H9 (cell line): ENCODE measurements around the gene C12orf57. TPM values are rescaled to one million over a fixed set of nuclear protein-coding genes. Genes with fewer than 3 reads are reported as not detected.

ENCODE experiments used
- DNase-seq: peaks from one replicate; pipeline ENCODE4 v3.0.0-alpha.2; 2017
- H2AFZ ChIP-seq: one replicate; pipeline ENCODE4 v1.6.1; 2013; ENCODE audit warnings: mild to moderate bottlenecking, low read length, control low read depth, moderate library complexity
- H2AK5ac ChIP-seq: 2 replicates; pipeline ENCODE4 v1.6.1; 2013; ENCODE audit warnings: low read length, control low read depth, mixed read lengths; ENCODE audit not compliant: insufficient read length
- H2BK120ac ChIP-seq: one replicate; pipeline ENCODE4 v1.6.1; 2013; ENCODE audit warnings: low read depth, mild to moderate bottlenecking, low read length, control low read depth, inconsistent platforms; ENCODE audit not compliant: poor library complexity, severe bottlenecking
- H2BK12ac ChIP-seq: 2 replicates; pipeline ENCODE4 v1.6.1; 2013; ENCODE audit warnings: low read length, control low read depth, mixed read lengths, low read depth; ENCODE audit not compliant: insufficient read length
- H2BK15ac ChIP-seq: 2 replicates; pipeline ENCODE4 v1.6.1; 2013; ENCODE audit warnings: low read depth, low read length, control low read depth
- H2BK20ac ChIP-seq: one replicate; pipeline ENCODE4 v1.6.1; 2013; ENCODE audit warnings: low read depth, mild to moderate bottlenecking, low read length, control low read depth, inconsistent platforms; ENCODE audit not compliant: poor library complexity, severe bottlenecking
- H2BK5ac ChIP-seq: 2 replicates; pipeline ENCODE4 v1.6.1; 2013; ENCODE audit warnings: low read length, control low read depth, mixed read lengths; ENCODE audit not compliant: insufficient read length
- H3K14ac ChIP-seq: 2 replicates; pipeline ENCODE4 v1.6.1; 2013; ENCODE audit warnings: low read length, control low read depth; ENCODE audit not compliant: insufficient read depth
- H3K18ac ChIP-seq: 2 replicates; pipeline ENCODE4 v1.6.1; 2013; ENCODE audit warnings: low read depth, mild to moderate bottlenecking, mixed read lengths, low read length, control low read depth; ENCODE audit not compliant: insufficient read length
- H3K23ac ChIP-seq: 2 replicates; pipeline ENCODE4 v1.6.1; 2013; ENCODE audit warnings: low read length, control low read depth, mixed read lengths, low read depth; ENCODE audit not compliant: insufficient read length
- H3K23me2 ChIP-seq: 2 replicates; pipeline ENCODE4 v1.6.1; 2013; ENCODE audit warnings: low read depth, mild to moderate bottlenecking, mixed read lengths, low read length, control low read depth; ENCODE audit not compliant: insufficient read length, poor library complexity, severe bottlenecking
- H3K27ac ChIP-seq: 2 replicates; pipeline ENCODE4 v1.5.1; 2013; ENCODE audit warnings: low read length, control low read depth, mixed read lengths, low read depth; ENCODE audit not compliant: insufficient read length
- H3K27me3 ChIP-seq: 2 replicates; pipeline ENCODE4 v1.6.1; 2013; ENCODE audit warnings: low read length, control low read depth, inconsistent platforms; ENCODE audit not compliant: insufficient read depth
- H3K4ac ChIP-seq: 2 replicates; pipeline ENCODE4 v1.6.1; 2013; ENCODE audit warnings: low read depth, mild to moderate bottlenecking, control low read depth, inconsistent platforms, low read length, moderate library complexity
- H3K4me1 ChIP-seq: 2 replicates; pipeline ENCODE4 v1.6.1; 2013; ENCODE audit warnings: low read length, control low read depth, inconsistent platforms; ENCODE audit not compliant: insufficient read depth
- H3K4me2 ChIP-seq: 2 replicates; pipeline ENCODE4 v1.6.1; 2013; ENCODE audit warnings: low read length, control low read depth, mixed read lengths; ENCODE audit not compliant: insufficient read length, insufficient read depth
- H3K56ac ChIP-seq: 2 replicates; pipeline ENCODE4 v1.6.1; 2013; ENCODE audit warnings: low read depth, mild to moderate bottlenecking, mixed read lengths, low read length, control low read depth; ENCODE audit not compliant: insufficient read length
- H3K79me1 ChIP-seq: 2 replicates; pipeline ENCODE4 v1.6.1; 2013; ENCODE audit warnings: low read depth, mild to moderate bottlenecking, moderate library complexity, low read length, control low read depth, inconsistent platforms; ENCODE audit not compliant: insufficient read depth, poor library complexity, severe bottlenecking
- H3K79me2 ChIP-seq: 2 replicates; pipeline ENCODE4 v1.6.1; 2013; ENCODE audit warnings: low read length, control low read depth, inconsistent platforms; ENCODE audit not compliant: insufficient read depth
- H3K9ac ChIP-seq: 2 replicates; pipeline ENCODE4 v1.6.1; 2013; ENCODE audit warnings: low read length, control low read depth, mixed read lengths; ENCODE audit not compliant: insufficient read length; ENCODE audit errors: extremely low read depth
- H3K9me3 ChIP-seq: one replicate; pipeline ENCODE4 v1.6.1; 2013; ENCODE audit warnings: low read depth, low read length, inconsistent platforms; ENCODE audit not compliant: control insufficient read depth
- H3T11ph ChIP-seq: one replicate; pipeline ENCODE4 v1.6.1; 2013; ENCODE audit warnings: mild to moderate bottlenecking, low read length, control low read depth, inconsistent platforms
- H4K20me1 ChIP-seq: one replicate; pipeline ENCODE4 v1.6.1; 2013; ENCODE audit not compliant: control insufficient read depth, insufficient read length, insufficient read depth
- H4K5ac ChIP-seq: 2 replicates; pipeline ENCODE4 v1.6.1; 2013; ENCODE audit warnings: low read depth, mild to moderate bottlenecking, mixed read lengths, low read length, control low read depth; ENCODE audit not compliant: insufficient read length
- H4K8ac ChIP-seq: replicated peaks from 2 replicates; pipeline ENCODE4 v1.6.1; 2013; ENCODE audit warnings: low read length, control low read depth, mixed read lengths, low read depth; ENCODE audit not compliant: insufficient read length
- H4K91ac ChIP-seq: 2 replicates; pipeline ENCODE4 v1.6.1; 2013; ENCODE audit warnings: low read depth, mild to moderate bottlenecking, moderate library complexity, mixed read lengths, low read length, control low read depth; ENCODE audit not compliant: insufficient read length
- H3K27ac Mint-ChIP-seq, 3 experiments: 2 replicates in 2 of 3; 3 replicates in 1 of 3; pipeline ENCODE4 v1.8.0; 2020 to 2021; ENCODE audit warnings: mixed read lengths in 3 of 3, mild to moderate bottlenecking in 1 of 3, moderate library complexity in 1 of 3
- H3K27me3 Mint-ChIP-seq: 2 replicates; pipeline ENCODE4 v1.8.0; 2021; ENCODE audit warnings: low read depth, mild to moderate bottlenecking, moderate library complexity, mixed read lengths
- H3K36me3 Mint-ChIP-seq, 3 experiments: 2 replicates in 2 of 3; 3 replicates in 1 of 3; pipeline ENCODE4 v1.8.0; 2020 to 2021; ENCODE audit warnings: low read depth in 3 of 3, mixed read lengths in 3 of 3; ENCODE audit not compliant: insufficient read depth in 1 of 3
- H3K4me1 Mint-ChIP-seq, 2 experiments: 2 replicates each; pipeline ENCODE4 v1.8.0; 2020; ENCODE audit warnings: mixed read lengths in 2 of 2
- H3K4me3 Mint-ChIP-seq, 2 experiments: 2 replicates in 1 of 2; 3 replicates in 1 of 2; pipeline ENCODE4 v1.8.0; 2020 to 2021; ENCODE audit warnings: mild to moderate bottlenecking in 2 of 2, mixed read lengths in 2 of 2, moderate library complexity in 1 of 2
- H3K9me3 Mint-ChIP-seq, 2 experiments: 2 replicates in 1 of 2; 3 replicates in 1 of 2; pipeline ENCODE4 v1.8.0; 2020; ENCODE audit warnings: mild to moderate bottlenecking in 2 of 2, mixed read lengths in 2 of 2, moderate library complexity in 1 of 2
- WGBS: extraction: QIAGEN DNeasy Blood & Tissue Kit; methylation state at CpG from one replicate; pipeline ENCODE4 v1.1.7; 2013; ENCODE audit warnings: missing lambda C conversion rate, low lambda C conversion rate, mixed read lengths; ENCODE audit not compliant: insufficient read length; ENCODE audit errors: extremely low coverage; 5-methylcytosine and 5-hydroxymethylcytosine counted together
- total RNA-seq: library from RNA; stranded (reverse); gene quantifications from 2 replicates; pipeline ENCODE4 v1.2.1, GENCODE V29; 2021
- TF ChIP-seq, protein P1 (sequence below): fragments of 200-600 bp; sonication (generic); conservative IDR thresholded peaks from 3 replicates; pipeline ENCODE4 v1.8.0; 2021; ENCODE audit warnings: antibody characterized with exemption, mild to moderate bottlenecking

Gene C12orf57
- total RNA-seq, 1 experiment from 2014 or later, result 195 TPM

DNA sequence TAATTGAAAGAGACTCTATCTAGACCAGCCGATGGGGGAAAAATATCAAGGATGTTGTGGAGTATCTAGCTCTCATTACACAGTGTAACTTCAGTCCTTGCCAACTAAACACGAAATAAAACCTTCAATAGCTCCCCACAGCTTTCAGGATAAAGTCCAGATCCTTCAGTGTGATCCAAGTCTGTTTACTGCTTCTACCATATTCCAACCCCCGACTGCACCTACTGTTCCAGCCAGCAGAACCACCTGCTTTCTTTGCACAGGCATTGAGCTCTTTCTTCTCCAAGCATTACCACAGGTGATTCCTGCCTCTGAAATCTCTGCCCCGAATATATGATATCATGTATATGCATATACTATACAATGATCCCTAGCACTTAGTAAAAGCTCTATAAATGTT is 41.4 kb upstream of the C12orf57 start:
- Mint-ChIP-seq H3K4me3 (no peak overlapping the region), H3K27ac (no peak overlapping the region), H3K4me1 (peaks cover 4 to 14% of the 10 kb centered on the region in 2 experiments), H3K27me3 (peaks cover 2% of the 10 kb centered on the region; the same call in 1 of the 2 replicates), H3K36me3 (no peaks in the 10 kb centered on the region), H3K9me3 (no peaks in the 10 kb centered on the region)
- Histone ChIP-seq H2BK5ac (no peak overlapping the region), H3K79me2 (no peaks in the 10 kb centered on the region), H3K9me3 (no peaks in the 10 kb centered on the region), H2BK120ac (no peak overlapping the region), H3K27ac (no peak overlapping the region), H2BK20ac (no peak overlapping the region), H3K27me3 (no peaks in the 10 kb centered on the region), H3K4ac (no peak overlapping the region), H3K9ac (no peak overlapping the region), H4K20me1 (peaks cover 2% of the 10 kb centered on the region), H3K4me2 (no peak overlapping the region), H3K56ac (no peak overlapping the region), H4K91ac (no peak overlapping the region), H3K18ac (no peak overlapping the region), H3K4me1 (peaks cover 2% of the 10 kb centered on the region; the same call in 1 of the 2 replicates), H3K14ac (no peak overlapping the region), H4K8ac (no peak overlapping the region), H4K5ac (no peak overlapping the region), H2BK15ac (no peak overlapping the region), H3K23me2 (peaks cover 3% of the 10 kb centered on the region), H3T11ph (no peak overlapping the region), H2BK12ac (no peak overlapping the region), H2AK5ac (no peak overlapping the region), H2AFZ (no peak overlapping the region), H3K23ac (no peak overlapping the region), H3K79me1 (no peaks in the 10 kb centered on the region)
- no CpG with 5 or more reads among the region's 4 CpGs for WGBS
- TF ChIP-seq, protein P1, sequence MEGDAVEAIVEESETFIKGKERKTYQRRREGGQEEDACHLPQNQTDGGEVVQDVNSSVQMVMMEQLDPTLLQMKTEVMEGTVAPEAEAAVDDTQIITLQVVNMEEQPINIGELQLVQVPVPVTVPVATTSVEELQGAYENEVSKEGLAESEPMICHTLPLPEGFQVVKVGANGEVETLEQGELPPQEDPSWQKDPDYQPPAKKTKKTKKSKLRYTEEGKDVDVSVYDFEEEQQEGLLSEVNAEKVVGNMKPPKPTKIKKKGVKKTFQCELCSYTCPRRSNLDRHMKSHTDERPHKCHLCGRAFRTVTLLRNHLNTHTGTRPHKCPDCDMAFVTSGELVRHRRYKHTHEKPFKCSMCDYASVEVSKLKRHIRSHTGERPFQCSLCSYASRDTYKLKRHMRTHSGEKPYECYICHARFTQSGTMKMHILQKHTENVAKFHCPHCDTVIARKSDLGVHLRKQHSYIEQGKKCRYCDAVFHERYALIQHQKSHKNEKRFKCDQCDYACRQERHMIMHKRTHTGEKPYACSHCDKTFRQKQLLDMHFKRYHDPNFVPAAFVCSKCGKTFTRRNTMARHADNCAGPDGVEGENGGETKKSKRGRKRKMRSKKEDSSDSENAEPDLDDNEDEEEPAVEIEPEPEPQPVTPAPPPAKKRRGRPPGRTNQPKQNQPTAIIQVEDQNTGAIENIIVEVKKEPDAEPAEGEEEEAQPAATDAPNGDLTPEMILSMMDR, result no peak
- no peak for DNase-seq
